ENCODE data around the gene PLCB4.

The PLCB4 gene

GRCh38 chr20:9068841-9069663, at the start of gene PLCB4:
Gene PLCB4, plus strand, starts transcription at chr20:9069087. Its CDS starts 238,728 bp downstream, at chr20:9307815.
- Histone ChIP-seq H3K4me3 (peak within 1 kb of the TSS; percentile 58), H3K36me3 (replicated peaks) (no peaks in the 10 kb centered on the region), H3K27me3 (ENCODE audit: low read depth) (no peaks in the 10 kb centered on the region), H3K9me3 (no peaks in the 10 kb centered on the region), H3K4me1 (peaks cover 21% of the 10 kb centered on the region)
- in situ Hi-C loops (cut with MboI; ENCODE audit: low sequenced_read_pairs), result no loop called here
- peak in 1 of 2 experiments; percentile 56 for DNase-seq (ENCODE audit: low spot score in 2 of 2)

DNA sequence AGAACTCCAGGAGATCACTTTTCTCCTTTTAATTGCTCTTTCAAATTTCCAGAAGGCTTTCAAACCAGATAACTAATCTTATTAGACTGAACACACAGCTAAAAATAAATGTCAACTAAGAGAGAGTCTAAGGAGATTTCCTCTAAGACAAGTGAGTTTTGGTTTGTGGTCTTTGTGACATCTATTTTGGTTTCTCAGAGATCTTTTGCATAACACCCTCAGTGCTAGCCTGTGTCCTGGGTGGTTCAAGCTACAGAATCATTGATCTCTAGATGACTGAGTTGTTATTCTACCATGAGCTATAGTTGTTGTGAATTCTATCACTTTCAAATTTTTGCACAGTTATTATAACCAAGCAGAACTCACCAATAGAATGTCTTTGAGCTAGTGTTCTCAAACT, 49.1 kb upstream of the PLCB4 start:
- no peak for DNase-seq (ENCODE audit: low spot score in 2 of 2)
- in situ Hi-C loops (cut with MboI; ENCODE audit: low sequenced_read_pairs), result no loop called here
- Histone ChIP-seq H3K4me3 (no peak overlapping the region), H3K9me3 (no peaks in the 10 kb centered on the region; the same call in 1 of the 2 replicates), H3K4me1 (no peaks in the 10 kb centered on the region), H3K27me3 (ENCODE audit: low read depth) (peaks cover 17% of the 10 kb centered on the region; the same call in 1 of the 2 replicates), H3K36me3 (replicated peaks) (no peaks in the 10 kb centered on the region)

DNA sequence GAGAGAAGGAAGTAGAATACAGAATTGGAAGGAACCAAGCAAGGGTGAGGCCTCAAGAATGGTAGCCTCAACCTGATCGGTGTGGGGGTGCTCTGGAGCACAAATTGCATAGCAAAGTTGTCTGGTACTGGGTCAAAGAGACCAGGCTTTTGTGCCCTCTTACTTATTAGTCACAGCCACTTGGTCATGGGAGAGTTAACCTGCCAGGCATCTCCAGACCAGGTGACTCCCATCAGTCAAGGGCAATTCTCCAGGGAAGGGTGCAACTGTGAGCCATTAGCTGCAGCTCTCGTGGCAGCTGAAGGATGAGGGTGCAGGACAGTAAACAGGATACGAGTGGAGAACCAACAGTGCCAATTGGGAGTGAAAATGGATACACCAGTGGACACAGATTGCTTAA, 47.7 kb upstream of the PLCB4 start:
- Histone ChIP-seq H3K9me3 (no peaks in the 10 kb centered on the region; the same call in 1 of the 2 replicates), H3K4me1 (no peaks in the 10 kb centered on the region), H3K36me3 (replicated peaks) (no peaks in the 10 kb centered on the region), H3K4me3 (no peak overlapping the region), H3K27me3 (ENCODE audit: low read depth) (peaks cover 17% of the 10 kb centered on the region; the same call in 1 of the 2 replicates)
- in situ Hi-C loops (cut with MboI; ENCODE audit: low sequenced_read_pairs), result no loop called here
- no peak for DNase-seq (ENCODE audit: low spot score in 2 of 2)

DNA sequence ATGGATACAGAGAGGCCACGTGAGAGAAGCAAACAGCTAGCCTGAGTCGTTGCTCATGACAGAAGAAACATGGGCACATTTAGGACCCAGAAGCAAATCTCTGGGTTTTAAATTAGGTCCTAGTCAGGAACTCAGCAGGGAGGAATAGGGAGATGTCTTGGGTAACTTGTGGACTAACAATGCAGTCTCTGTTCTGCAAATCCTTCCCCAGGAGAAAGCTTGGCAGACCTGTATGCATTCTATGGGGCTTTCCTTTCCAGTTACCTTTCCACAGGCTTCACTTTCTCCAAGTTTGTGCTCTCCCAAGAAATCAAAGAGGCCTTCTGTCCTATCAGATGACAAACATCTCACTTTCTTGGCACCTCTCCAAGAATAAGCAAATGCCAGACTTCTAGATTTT, 47.2 kb upstream of the PLCB4 start:
- in situ Hi-C loops (cut with MboI; ENCODE audit: low sequenced_read_pairs), result no loop called here
- Histone ChIP-seq H3K9me3 (no peaks in the 10 kb centered on the region; the same call in 1 of the 2 replicates), H3K27me3 (ENCODE audit: low read depth) (peaks cover 15% of the 10 kb centered on the region; the same call in 1 of the 2 replicates), H3K4me3 (no peak overlapping the region), H3K36me3 (replicated peaks) (no peaks in the 10 kb centered on the region), H3K4me1 (no peaks in the 10 kb centered on the region)
- no peak for DNase-seq (ENCODE audit: low spot score in 2 of 2)

GRCh38 chr20:9022376-9022775, 46.5 kb upstream of the PLCB4 start:
- no peak overlapping the region for H3K4me3 ChIP-seq
- H3K27me3 ChIP-seq (ENCODE audit: low read depth), result peaks cover 10% of the 10 kb centered on the region; the same call in 1 of the 2 replicates
- no peaks in the 10 kb centered on the region; the same call in 1 of the 2 replicates for H3K9me3 ChIP-seq
- no peaks in the 10 kb centered on the region for H3K4me1 ChIP-seq
- DNase-seq (ENCODE audit: low spot score in 2 of 2), result no peak
- in situ Hi-C loops (cut with MboI; ENCODE audit: low sequenced_read_pairs), result no loop called here
- no peaks in the 10 kb centered on the region for H3K36me3 ChIP-seq (replicated peaks)

DNA sequence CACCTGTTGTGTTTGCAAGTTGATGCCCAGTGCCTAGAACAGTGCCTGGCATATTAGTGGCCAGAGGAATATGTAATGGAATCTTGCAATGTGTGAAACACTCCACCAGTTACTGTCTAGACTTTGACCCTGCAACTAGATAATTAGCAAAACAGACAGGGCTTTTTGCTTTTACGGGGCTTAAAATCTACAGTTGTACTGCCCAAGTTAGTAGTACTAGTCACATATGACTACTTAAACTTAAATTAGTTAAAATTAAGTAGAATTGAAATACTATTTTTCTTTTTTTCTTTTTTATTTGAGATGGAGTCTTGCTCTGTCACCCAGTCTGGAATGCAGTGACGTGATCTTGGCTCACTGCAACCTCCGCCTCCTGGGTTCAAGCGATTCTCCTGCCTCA, 44.3 kb upstream of the PLCB4 start:
- in situ Hi-C loops (cut with MboI; ENCODE audit: low sequenced_read_pairs), result no loop called here
- Histone ChIP-seq H3K9me3 (no peaks in the 10 kb centered on the region; the same call in 1 of the 2 replicates), H3K4me1 (no peaks in the 10 kb centered on the region), H3K4me3 (no peak overlapping the region), H3K27me3 (ENCODE audit: low read depth) (peaks cover 3% of the 10 kb centered on the region; the same call in 1 of the 2 replicates), H3K36me3 (replicated peaks) (no peaks in the 10 kb centered on the region)
- no peak for DNase-seq (ENCODE audit: low spot score in 2 of 2)

- no peaks in the 10 kb centered on the region for H3K36me3 ChIP-seq (replicated peaks)
- no peak for DNase-seq (ENCODE audit: low spot score in 2 of 2)
- no peak overlapping the region for H3K4me3 ChIP-seq
- in situ Hi-C loops (cut with MboI; ENCODE audit: low sequenced_read_pairs), result no loop called here
- no peaks in the 10 kb centered on the region for H3K27me3 ChIP-seq (ENCODE audit: low read depth)
- no peaks in the 10 kb centered on the region; the same call in 1 of the 2 replicates for H3K9me3 ChIP-seq
- no peaks in the 10 kb centered on the region for H3K4me1 ChIP-seq
Measured at GRCh38 chr20:9025011-9025410, 43.9 kb upstream of the PLCB4 start.

DNA sequence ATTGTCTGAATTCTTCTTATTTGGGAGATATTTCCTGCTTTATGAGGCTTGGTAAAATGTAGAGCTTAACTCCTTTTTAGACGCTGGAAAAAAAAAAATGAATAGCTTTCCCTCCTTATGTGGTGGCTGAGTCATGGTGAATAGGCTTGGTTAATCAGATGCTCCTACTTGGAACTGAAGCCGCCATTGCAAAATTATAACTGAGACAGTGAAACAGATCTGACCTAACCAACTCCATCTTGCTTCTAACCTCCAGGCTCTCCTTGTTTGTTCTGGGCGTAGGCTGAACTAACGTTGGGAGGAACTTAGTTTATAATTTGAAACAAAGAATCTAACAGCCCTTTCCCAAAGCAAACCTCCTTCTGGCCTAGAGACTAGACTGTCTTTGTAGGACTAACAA, 43.2 kb upstream of the PLCB4 start:
- no peak overlapping the region for H3K4me3 ChIP-seq
- H3K36me3 ChIP-seq (replicated peaks), result no peaks in the 10 kb centered on the region
- H3K9me3 ChIP-seq, result no peaks in the 10 kb centered on the region; the same call in 1 of the 2 replicates
- no peaks in the 10 kb centered on the region for H3K27me3 ChIP-seq (ENCODE audit: low read depth)
- H3K4me1 ChIP-seq, result no peaks in the 10 kb centered on the region
- DNase-seq (ENCODE audit: low spot score in 2 of 2), result no peak
- in situ Hi-C loops (cut with MboI; ENCODE audit: low sequenced_read_pairs), result no loop called here

GRCh38 chr20:9027626-9028025, 41.3 kb upstream of the PLCB4 start:
- no peaks in the 10 kb centered on the region for H3K4me1 ChIP-seq
- H3K36me3 ChIP-seq (replicated peaks), result no peaks in the 10 kb centered on the region
- no peak overlapping the region for H3K4me3 ChIP-seq
- in situ Hi-C loops (cut with MboI; ENCODE audit: low sequenced_read_pairs), result no loop called here
- no peak for DNase-seq (ENCODE audit: low spot score in 2 of 2)
- H3K9me3 ChIP-seq, result no peaks in the 10 kb centered on the region
- no peaks in the 10 kb centered on the region for H3K27me3 ChIP-seq (ENCODE audit: low read depth)

DNA sequence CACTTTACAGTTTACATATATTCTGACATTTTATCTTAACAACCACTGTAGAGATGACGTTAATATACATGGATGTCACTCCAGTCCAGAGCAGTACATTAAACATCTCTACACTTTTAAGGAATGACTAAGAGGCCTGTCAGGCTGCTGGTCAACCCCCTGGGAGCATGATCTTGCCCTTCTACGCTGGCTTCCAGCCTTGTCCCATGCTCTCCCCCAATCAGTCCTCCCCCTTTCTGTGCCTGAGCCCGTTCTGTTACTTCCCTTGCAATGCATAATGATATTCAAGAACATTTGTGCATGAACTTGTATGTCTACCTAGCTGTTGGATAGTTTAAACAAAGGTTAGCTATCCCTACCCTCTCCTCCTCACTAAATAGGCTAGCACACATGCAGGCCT, 40.5 kb upstream of the PLCB4 start:
- DNase-seq (ENCODE audit: low spot score in 2 of 2), result no peak
- H3K27me3 ChIP-seq (ENCODE audit: low read depth), result no peaks in the 10 kb centered on the region
- in situ Hi-C loops (cut with MboI; ENCODE audit: low sequenced_read_pairs), result no loop called here

GRCh38 chr20:9031991-9032390, 36.9 kb upstream of the PLCB4 start:
- Histone ChIP-seq H3K36me3 (replicated peaks) (no peaks in the 10 kb centered on the region), H3K9me3 (no peaks in the 10 kb centered on the region), H3K27me3 (ENCODE audit: low read depth) (no peaks in the 10 kb centered on the region), H3K4me1 (no peaks in the 10 kb centered on the region), H3K4me3 (no peak overlapping the region)
- no peak for DNase-seq (ENCODE audit: low spot score in 2 of 2)
- in situ Hi-C loops (cut with MboI; ENCODE audit: low sequenced_read_pairs), result no loop called here

More for the DNA sequence above, 40.5 kb upstream of the PLCB4 start:
- Histone ChIP-seq H3K4me1 (no peaks in the 10 kb centered on the region), H3K36me3 (replicated peaks) (no peaks in the 10 kb centered on the region), H3K9me3 (no peaks in the 10 kb centered on the region), H3K4me3 (no peak overlapping the region)

DNA sequence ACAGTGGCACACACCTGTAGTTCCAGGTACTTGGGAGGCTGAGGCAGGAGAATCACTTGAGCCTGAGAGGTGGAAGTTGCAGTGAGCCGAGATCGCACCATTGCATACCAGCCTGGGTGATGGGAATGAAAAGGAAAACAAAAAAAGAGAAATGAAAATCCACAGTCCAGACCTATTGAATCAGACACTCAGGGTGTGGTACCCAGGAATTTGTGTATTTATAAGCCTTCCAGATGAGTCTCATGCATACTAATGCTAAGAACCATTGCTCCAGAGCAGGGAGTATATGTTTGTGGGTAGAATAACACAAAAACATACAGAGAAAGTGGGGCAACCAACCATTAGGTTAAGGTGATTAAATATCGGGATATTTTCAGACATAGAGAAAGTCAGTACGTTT, 36.1 kb upstream of the PLCB4 start:
- Histone ChIP-seq H3K4me1 (no peaks in the 10 kb centered on the region), H3K9me3 (no peaks in the 10 kb centered on the region), H3K27me3 (ENCODE audit: low read depth) (no peaks in the 10 kb centered on the region), H3K4me3 (no peak overlapping the region), H3K36me3 (replicated peaks) (no peaks in the 10 kb centered on the region)
- DNase-seq (ENCODE audit: low spot score in 2 of 2), result no peak
- in situ Hi-C loops (cut with MboI; ENCODE audit: low sequenced_read_pairs), result no loop called here

DNA sequence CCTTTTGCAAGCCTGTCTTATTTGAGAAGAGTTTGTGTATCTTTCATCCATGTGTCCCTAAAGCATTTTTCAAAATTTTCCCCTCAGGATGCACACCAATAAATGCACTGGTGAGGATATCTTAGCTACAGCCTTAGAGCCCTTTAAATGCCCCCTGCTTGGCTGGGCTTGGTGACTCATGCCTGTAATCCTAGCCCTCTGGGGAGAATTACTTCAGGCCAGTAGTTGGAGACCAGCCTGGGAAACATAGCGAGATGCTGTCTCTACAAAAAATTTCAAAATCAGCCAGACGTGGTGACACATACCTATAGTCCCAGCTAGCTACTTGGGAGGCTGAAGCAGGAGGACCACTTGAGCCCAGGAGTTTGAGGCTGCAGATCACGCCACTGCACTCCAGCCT, 33.8 kb upstream of the PLCB4 start:
- in situ Hi-C loops (cut with MboI; ENCODE audit: low sequenced_read_pairs), result no loop called here
- no peak for DNase-seq (ENCODE audit: low spot score in 2 of 2)
- H3K27me3 ChIP-seq (ENCODE audit: low read depth), result no peaks in the 10 kb centered on the region
- no peaks in the 10 kb centered on the region for H3K9me3 ChIP-seq
- no peaks in the 10 kb centered on the region for H3K36me3 ChIP-seq (replicated peaks)
- H3K4me3 ChIP-seq, result no peak overlapping the region
- H3K4me1 ChIP-seq, result no peaks in the 10 kb centered on the region

- Histone ChIP-seq H3K9me3 (no peaks in the 10 kb centered on the region), H3K36me3 (replicated peaks) (no peaks in the 10 kb centered on the region), H3K4me1 (peaks cover 2% of the 10 kb centered on the region; the same call in 1 of the 2 replicates), H3K4me3 (no peak overlapping the region), H3K27me3 (ENCODE audit: low read depth) (no peaks in the 10 kb centered on the region)
- DNase-seq (ENCODE audit: low spot score in 2 of 2), result no peak
- in situ Hi-C loops (cut with MboI; ENCODE audit: low sequenced_read_pairs), result no loop called here
Measured at GRCh38 chr20:9036593-9036992, 32.3 kb upstream of the PLCB4 start.
